ENCODE results near the gene BPIFB6. TPM values are rescaled to one million over a fixed set of nuclear protein-coding genes. Genes with fewer than 3 reads are reported as not detected.

The BPIFB6 gene
- total RNA-seq, 1 donor from 2014 or later, result not detected

DNA sequence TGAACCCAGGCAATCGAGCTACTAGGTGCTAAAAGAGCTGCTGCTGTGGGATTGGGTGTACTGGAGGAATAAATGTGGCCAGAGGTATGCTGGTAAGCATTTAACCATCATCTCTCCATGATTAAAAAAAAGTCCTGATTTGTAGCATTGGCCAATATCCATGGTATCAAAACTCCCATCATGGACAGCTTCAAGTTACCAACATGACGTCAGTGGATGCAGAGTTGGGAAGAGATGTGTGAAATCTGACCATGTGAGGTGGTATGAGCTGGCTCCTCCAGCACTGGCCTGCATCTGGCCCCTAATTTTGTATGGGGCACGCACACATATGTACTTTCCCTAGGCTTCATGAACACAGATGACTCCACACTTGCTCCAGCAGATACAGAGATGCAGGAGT lies 59.7 kb downstream of the BPIFB6 start:
- DNase-seq (ENCODE audit: low spot score), result no peak

DNA sequence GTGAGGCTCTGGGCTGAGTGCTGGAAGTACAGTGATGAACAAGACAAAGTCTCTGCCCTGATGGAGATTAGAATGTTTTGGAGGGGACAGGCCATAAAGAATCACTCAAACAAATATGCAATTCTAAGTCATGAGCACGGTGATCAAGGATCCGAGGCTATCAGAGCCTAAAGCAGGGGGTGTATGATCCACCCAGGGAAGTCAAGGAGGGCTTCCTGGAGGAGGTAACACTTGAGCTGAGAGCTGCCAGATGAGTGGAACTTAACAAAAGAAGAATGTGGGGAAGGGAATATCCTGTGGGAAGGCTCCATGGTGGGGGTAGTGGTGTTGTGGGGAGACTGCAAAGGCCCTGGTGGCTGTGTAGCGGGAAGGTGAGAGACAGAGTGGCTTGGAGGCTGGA lies 60.2 kb downstream of the BPIFB6 start:
- DNase-seq (ENCODE audit: low spot score), result no peak

DNA sequence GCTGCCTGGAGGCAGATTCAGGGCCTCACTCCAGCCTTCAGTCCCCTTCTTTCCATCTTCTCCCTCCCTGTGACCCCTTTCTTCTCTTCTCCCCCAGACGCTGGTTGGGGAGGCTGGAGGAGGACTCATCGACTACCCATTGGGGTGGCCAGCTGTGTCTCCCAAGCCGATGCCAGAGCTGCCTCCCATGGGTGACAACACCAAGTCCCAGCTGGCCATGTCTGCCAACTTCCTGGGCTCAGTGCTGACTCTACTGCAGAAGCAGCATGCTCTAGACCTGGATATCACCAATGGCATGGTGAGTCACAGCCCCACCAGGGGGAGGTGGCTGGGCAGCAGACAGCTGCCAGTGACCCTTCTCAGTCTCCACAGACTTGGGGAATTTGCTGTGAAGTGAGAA lies 60.9 kb downstream of the BPIFB6 start:
- DNase-seq (ENCODE audit: low spot score), result no peak

GRCh38 chr20:33093074-33093473 lies 61.6 kb downstream of the BPIFB6 start:
- DNase-seq (ENCODE audit: low spot score), result no peak

GRCh38 chr20:33093582-33093981 lies 62.1 kb downstream of the BPIFB6 start:
- DNase-seq (ENCODE audit: low spot score), result no peak

Other genes with a start within 250 kb of the BPIFB6 start
- 85.9 TPM for gene MAPRE1, start 211.7 kb upstream of the BPIFB6 start, total RNA-seq
- 0.20 TPM for gene EFCAB8, start 172.7 kb upstream of the BPIFB6 start, total RNA-seq
- not detected for gene SUN5, start 27.2 kb upstream of the BPIFB6 start, total RNA-seq
- gene BPIFB2, start 23.9 kb upstream of the BPIFB6 start, total RNA-seq, result 0.17 TPM
- not detected for gene BPIFB3, start 22.3 kb downstream of the BPIFB6 start, total RNA-seq
- not detected for gene BPIFB4, start 48.0 kb downstream of the BPIFB6 start, total RNA-seq
- not detected for gene BPIFA2, start 136.5 kb downstream of the BPIFB6 start, total RNA-seq
- not detected for gene BPIFA3, start 185.7 kb downstream of the BPIFB6 start, total RNA-seq
- gene BPIFA1, start 204.3 kb downstream of the BPIFB6 start, total RNA-seq, result not detected